GM18502 (cell line): ENCODE data around the gene KLHL28.

Source experiments
- ATAC-seq: cut with Tn5 transposase; IDR thresholded peaks from one replicate; pipeline ENCODE4 v1.9.1; 2021; ENCODE audit warnings: mild to moderate bottlenecking; ENCODE audit not compliant: unreplicated experiment, poor library complexity

The KLHL28 gene

GRCh38 chr14:44897845-44898151 lies 63.9 kb downstream of the KLHL28 start:
- no peak for ATAC-seq

GRCh38 chr14:44897041-44897844 lies 64.5 kb downstream of the KLHL28 start:
- peak; percentile 93 for ATAC-seq

DNA sequence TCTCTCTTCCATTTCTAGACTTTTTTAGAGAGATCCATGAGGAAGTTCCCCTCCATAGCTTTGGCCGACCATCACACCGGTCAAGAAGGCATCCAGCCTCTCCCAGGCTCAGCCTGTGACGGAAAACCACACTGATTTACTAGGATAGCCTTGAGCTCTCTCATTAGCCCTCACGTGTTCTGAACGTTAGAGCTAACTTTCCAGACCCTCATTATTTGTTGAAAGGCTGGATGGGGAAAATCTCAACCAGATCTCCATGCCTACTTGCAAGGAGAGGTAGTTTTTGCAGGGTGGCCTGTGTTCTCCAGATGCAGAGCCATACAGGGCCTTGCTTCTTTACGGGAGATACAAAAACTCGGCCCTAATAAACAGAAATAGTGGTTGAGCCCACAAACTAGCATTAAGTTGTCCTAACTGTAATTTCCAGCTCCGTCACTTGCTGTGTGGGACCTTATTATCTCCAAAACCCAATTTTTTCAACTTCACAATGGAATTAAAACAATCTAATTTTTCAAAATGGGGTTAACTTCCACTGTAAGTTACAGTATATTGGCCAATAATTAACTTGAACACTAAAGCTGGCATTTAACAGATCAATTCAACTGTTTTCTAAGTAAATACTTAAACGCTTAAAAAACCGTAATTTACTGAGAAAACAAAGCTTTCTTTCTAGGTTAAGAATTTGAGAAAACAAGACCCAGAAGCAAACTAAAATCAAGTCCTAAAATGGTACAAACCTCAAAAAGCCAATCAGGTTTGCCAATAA lies 65.3 kb downstream of the KLHL28 start:
- no peak for ATAC-seq

GRCh38 chr14:44895716-44896115 lies 66.0 kb downstream of the KLHL28 start:
- no peak for ATAC-seq

- no peak for ATAC-seq
Measured at GRCh38 chr14:44893535-44893934, 68.2 kb downstream of the KLHL28 start.

GRCh38 chr14:44891726-44892372 lies 69.9 kb downstream of the KLHL28 start:
- peak; percentile 37 for ATAC-seq

GRCh38 chr14:44889595-44890471 lies 71.9 kb downstream of the KLHL28 start:
- ATAC-seq = no peak

DNA sequence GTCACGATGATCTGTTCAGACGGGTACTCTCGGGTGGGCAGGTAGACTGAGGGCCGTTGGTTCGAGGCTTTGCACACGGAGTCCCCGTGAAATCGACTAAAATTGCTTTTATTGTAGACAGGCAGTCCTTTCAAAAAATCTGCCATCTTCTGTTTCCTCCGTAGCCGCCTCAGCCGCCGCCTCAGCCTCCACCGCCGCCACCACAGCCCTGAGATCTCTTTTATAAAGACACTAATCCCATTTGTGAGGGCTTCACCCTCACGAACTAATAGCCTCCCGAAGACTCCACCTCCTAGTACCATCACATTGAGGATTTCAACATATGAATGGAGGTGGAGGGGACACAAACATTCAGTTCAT lies 74.2 kb downstream of the KLHL28 start:
- ATAC-seq = no peak

GRCh38 chr14:44886860-44887595 lies 74.7 kb downstream of the KLHL28 start:
- no peak for ATAC-seq

GRCh38 chr14:44880791-44881190 lies 81.0 kb downstream of the KLHL28 start:
- no peak for ATAC-seq
